ENCODE results near the gene MLLT6. TPM values are rescaled to one million over a fixed set of nuclear protein-coding genes. Genes with fewer than 3 reads are reported as not detected.

The MLLT6 gene
- polyA plus RNA-seq, 3 donors: 0.72 to 55.4 (median 0.82) TPM

GRCh38 chr17:38743556-38744171 is 38.6 kb downstream of the MLLT6 start:
- TF ChIP-seq CTCF (IDR thresholded peaks at IDR 0.05): no peak
- Histone ChIP-seq H3K9ac (ENCODE audit: insufficient read depth, low read length, poor library complexity, severe bottlenecking) (no peak overlapping the region), H3K4me1 (ENCODE audit: control insufficient read depth in 1 of 2, insufficient read depth in 2 of 2, low read length in 2 of 2) (peaks cover 21 to 25% of the 10 kb centered on the region in 2 donors), H3K79me2 (ENCODE audit: insufficient read depth, low read length) (no peaks in the 10 kb centered on the region), H3K4me2 (replicated peaks; ENCODE audit: extremely low read depth, low read length, poor library complexity, severe bottlenecking) (no peak overlapping the region), H3K27me3 (ENCODE audit: control insufficient read depth in 2 of 2, insufficient read depth in 2 of 2, low read length in 2 of 2) (peaks cover 17 to 37% of the 10 kb centered on the region in 2 donors), H3K36me3 (replicated peaks in 1 of 2; ENCODE audit: control insufficient read depth in 1 of 2, insufficient read depth in 2 of 2, low read length in 2 of 2) (no peaks in the 10 kb centered on the region), H3K27ac (ENCODE audit: low read depth in 1 of 2, low read length in 2 of 2) (no peak overlapping the region), H3K9me3 (replicated peaks in 1 of 2; ENCODE audit: control insufficient read depth in 1 of 2, insufficient read depth in 1 of 2, low read length in 2 of 2) (no peaks in the 10 kb centered on the region), H4K20me1 (ENCODE audit: insufficient read depth, low read length) (no peaks in the 10 kb centered on the region), H3K4me3 (replicated peaks in 1 of 3; ENCODE audit: low read depth in 2 of 3, low read length in 3 of 3) (no peak overlapping the region), H2AFZ (ENCODE audit: insufficient read depth, low read depth, low read length, poor library complexity, severe bottlenecking) (no peak overlapping the region)
- intact Hi-C loops (cut with micrococcal nuclease): no loop called here
- peak overlapping the region in 1 of 2 donors; percentile 10 for H3K4me3 Mint-ChIP-seq
- H3K36me3 Mint-ChIP-seq: peaks cover 3 to 5% of the 10 kb centered on the region in 2 donors
- H3K9me3 Mint-ChIP-seq: peaks cover 0 to 15% (median 4%) of the 10 kb centered on the region in 7 donors
- no peak overlapping the region for H3K27ac Mint-ChIP-seq
- H3K27me3 Mint-ChIP-seq (ENCODE audit: low read depth in 3 of 3): peaks cover 54 to 74% (median 56%) of the 10 kb centered on the region in 3 donors
- no peak for DNase-seq
- H3K4me1 Mint-ChIP-seq: peaks cover 20% of the 10 kb centered on the region
- 100% methylated on average over 1 of the region's 4 CpGs for WGBS (ENCODE audit: insufficient coverage)

- Histone ChIP-seq H4K20me1 (ENCODE audit: insufficient read depth, low read length) (no peaks in the 10 kb centered on the region), H3K4me1 (ENCODE audit: control insufficient read depth in 1 of 2, insufficient read depth in 2 of 2, low read length in 2 of 2) (peaks cover 38 to 44% of the 10 kb centered on the region in 2 donors), H3K36me3 (replicated peaks in 1 of 2; ENCODE audit: control insufficient read depth in 1 of 2, insufficient read depth in 2 of 2, low read length in 2 of 2) (no peaks in the 10 kb centered on the region), H2AFZ (ENCODE audit: insufficient read depth, low read depth, low read length, poor library complexity, severe bottlenecking) (no peak overlapping the region), H3K4me2 (replicated peaks; ENCODE audit: extremely low read depth, low read length, poor library complexity, severe bottlenecking) (no peak overlapping the region), H3K9me3 (replicated peaks in 1 of 2; ENCODE audit: control insufficient read depth in 1 of 2, insufficient read depth in 1 of 2, low read length in 2 of 2) (no peaks in the 10 kb centered on the region), H3K79me2 (ENCODE audit: insufficient read depth, low read length) (no peaks in the 10 kb centered on the region), H3K9ac (ENCODE audit: insufficient read depth, low read length, poor library complexity, severe bottlenecking) (no peak overlapping the region), H3K27ac (ENCODE audit: low read depth in 1 of 2, low read length in 2 of 2) (no peak overlapping the region), H3K4me3 (replicated peaks in 1 of 3; ENCODE audit: low read depth in 2 of 3, low read length in 3 of 3) (no peak overlapping the region), H3K27me3 (ENCODE audit: control insufficient read depth in 2 of 2, insufficient read depth in 2 of 2, low read length in 2 of 2) (peaks cover 17 to 50% of the 10 kb centered on the region in 2 donors)
- H3K27me3 Mint-ChIP-seq (ENCODE audit: low read depth in 3 of 3): peaks cover 45 to 82% (median 68%) of the 10 kb centered on the region in 3 donors
- H3K27ac Mint-ChIP-seq: no peak overlapping the region
- H3K9me3 Mint-ChIP-seq: peaks cover 0 to 19% (median 4%) of the 10 kb centered on the region in 7 donors
- no peak for DNase-seq
- intact Hi-C loops (cut with micrococcal nuclease): no loop called here
- peaks cover 36% of the 10 kb centered on the region for H3K4me1 Mint-ChIP-seq
- TF ChIP-seq CTCF (IDR thresholded peaks at IDR 0.05): no peak
- H3K4me3 Mint-ChIP-seq: peak overlapping the region in 1 of 2 donors; percentile 70
- no CpG with 5 or more reads among the region's 4 CpGs for WGBS (ENCODE audit: insufficient coverage)
- H3K36me3 Mint-ChIP-seq: peaks cover 3 to 5% of the 10 kb centered on the region in 2 donors
These were observed 40.5 kb downstream of the MLLT6 start for GRCh38 chr17:38745545-38745944.
